ENCODE results near the gene PCDH9. TPM values are rescaled to one million over a fixed set of nuclear protein-coding genes. Genes with fewer than 3 reads are reported as not detected.

The PCDH9 gene
- total RNA-seq, 1 donor from 2014 or later: 14.7 TPM

DNA sequence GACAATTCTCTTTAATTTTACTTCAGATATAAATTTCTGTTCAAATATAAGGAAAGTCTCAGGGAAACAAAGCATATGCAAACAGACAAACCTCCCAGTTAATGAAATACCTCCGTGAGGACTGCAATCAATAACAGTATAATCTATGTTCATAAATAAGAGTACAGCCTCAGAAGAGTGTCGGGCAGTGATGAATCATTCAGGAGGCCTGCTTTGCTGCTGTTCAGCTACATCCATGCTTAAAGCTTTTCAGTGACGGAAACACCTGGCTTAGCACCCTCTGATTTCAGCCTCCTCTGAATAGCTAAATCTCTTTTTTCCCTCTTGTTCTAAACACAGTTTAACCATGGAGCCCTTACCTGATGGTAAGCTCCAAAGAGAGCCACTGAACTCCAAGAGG is 69.0 kb downstream of the PCDH9 start:
- Histone ChIP-seq H3K4me1 (peaks cover 6% of the 10 kb centered on the region), H3K27ac (replicated peaks) (no peak overlapping the region), H3K9me3 (replicated peaks) (no peaks in the 10 kb centered on the region), H3K27me3 (ENCODE audit: low read depth) (no peaks in the 10 kb centered on the region), H3K36me3 (no peaks in the 10 kb centered on the region), H3K4me3 (no peak overlapping the region)
- TF ChIP-seq, protein P1, sequence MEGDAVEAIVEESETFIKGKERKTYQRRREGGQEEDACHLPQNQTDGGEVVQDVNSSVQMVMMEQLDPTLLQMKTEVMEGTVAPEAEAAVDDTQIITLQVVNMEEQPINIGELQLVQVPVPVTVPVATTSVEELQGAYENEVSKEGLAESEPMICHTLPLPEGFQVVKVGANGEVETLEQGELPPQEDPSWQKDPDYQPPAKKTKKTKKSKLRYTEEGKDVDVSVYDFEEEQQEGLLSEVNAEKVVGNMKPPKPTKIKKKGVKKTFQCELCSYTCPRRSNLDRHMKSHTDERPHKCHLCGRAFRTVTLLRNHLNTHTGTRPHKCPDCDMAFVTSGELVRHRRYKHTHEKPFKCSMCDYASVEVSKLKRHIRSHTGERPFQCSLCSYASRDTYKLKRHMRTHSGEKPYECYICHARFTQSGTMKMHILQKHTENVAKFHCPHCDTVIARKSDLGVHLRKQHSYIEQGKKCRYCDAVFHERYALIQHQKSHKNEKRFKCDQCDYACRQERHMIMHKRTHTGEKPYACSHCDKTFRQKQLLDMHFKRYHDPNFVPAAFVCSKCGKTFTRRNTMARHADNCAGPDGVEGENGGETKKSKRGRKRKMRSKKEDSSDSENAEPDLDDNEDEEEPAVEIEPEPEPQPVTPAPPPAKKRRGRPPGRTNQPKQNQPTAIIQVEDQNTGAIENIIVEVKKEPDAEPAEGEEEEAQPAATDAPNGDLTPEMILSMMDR (IDR thresholded peaks at IDR 0.05; ENCODE audit: borderline replicate concordance): no peak
- intact Hi-C loops (cut with micrococcal nuclease): no loop called here
- no peak for DNase-seq

DNA sequence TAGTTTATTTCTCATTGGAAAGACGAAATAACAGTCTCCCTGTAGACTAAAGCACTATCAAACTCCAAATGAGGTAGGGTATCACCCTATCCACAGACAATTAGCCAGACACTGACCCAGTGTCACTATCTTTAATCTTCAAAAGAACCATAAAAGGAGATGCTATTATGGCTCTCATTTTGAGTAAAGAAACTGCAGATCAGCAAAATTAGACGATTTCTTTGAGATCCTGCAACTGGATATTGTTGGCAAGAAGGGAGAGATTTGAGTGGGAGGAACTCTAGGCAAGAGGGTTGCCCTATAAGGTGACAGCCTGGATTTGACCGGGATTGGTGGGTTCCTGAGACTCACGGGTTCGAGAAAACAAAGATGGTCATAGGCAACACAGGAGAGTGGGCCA is 71.2 kb downstream of the PCDH9 start:
- TF ChIP-seq, protein P1 (IDR thresholded peaks at IDR 0.05; ENCODE audit: borderline replicate concordance): no peak
- Histone ChIP-seq H3K9me3 (replicated peaks) (no peaks in the 10 kb centered on the region), H3K4me1 (peaks cover 6% of the 10 kb centered on the region), H3K36me3 (no peaks in the 10 kb centered on the region), H3K4me3 (no peak overlapping the region), H3K27ac (replicated peaks) (no peak overlapping the region), H3K27me3 (ENCODE audit: low read depth) (no peaks in the 10 kb centered on the region)
- no peak for DNase-seq
- intact Hi-C loops (cut with micrococcal nuclease): no loop called here

DNA sequence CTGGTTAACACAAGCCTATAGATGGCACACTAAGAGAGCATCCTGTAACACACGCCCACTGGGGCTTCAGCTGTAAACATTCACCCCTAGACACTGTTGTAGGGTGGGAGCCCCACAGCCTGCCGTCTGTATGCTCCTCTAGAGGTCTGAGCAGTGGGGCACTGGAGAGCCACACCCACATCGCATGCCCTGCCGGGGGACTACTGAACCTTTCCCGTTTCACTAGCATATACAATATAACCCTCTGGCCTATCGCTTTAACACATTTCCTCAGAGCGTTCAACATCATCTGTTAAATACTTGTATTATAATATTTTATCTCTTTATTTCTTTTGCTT is 73.4 kb downstream of the PCDH9 start:
- H3K27me3 ChIP-seq (ENCODE audit: low read depth): no peaks in the 10 kb centered on the region
- H3K4me3 ChIP-seq: no peak overlapping the region
- TF ChIP-seq, protein P1 (IDR thresholded peaks at IDR 0.05; ENCODE audit: borderline replicate concordance): no peak
- no peaks in the 10 kb centered on the region for H3K36me3 ChIP-seq
- no peaks in the 10 kb centered on the region for H3K4me1 ChIP-seq
- intact Hi-C loops (cut with micrococcal nuclease): no loop called here
- no peaks in the 10 kb centered on the region for H3K9me3 ChIP-seq (replicated peaks)
- no peak overlapping the region for H3K27ac ChIP-seq (replicated peaks)
- no peak for DNase-seq

DNA sequence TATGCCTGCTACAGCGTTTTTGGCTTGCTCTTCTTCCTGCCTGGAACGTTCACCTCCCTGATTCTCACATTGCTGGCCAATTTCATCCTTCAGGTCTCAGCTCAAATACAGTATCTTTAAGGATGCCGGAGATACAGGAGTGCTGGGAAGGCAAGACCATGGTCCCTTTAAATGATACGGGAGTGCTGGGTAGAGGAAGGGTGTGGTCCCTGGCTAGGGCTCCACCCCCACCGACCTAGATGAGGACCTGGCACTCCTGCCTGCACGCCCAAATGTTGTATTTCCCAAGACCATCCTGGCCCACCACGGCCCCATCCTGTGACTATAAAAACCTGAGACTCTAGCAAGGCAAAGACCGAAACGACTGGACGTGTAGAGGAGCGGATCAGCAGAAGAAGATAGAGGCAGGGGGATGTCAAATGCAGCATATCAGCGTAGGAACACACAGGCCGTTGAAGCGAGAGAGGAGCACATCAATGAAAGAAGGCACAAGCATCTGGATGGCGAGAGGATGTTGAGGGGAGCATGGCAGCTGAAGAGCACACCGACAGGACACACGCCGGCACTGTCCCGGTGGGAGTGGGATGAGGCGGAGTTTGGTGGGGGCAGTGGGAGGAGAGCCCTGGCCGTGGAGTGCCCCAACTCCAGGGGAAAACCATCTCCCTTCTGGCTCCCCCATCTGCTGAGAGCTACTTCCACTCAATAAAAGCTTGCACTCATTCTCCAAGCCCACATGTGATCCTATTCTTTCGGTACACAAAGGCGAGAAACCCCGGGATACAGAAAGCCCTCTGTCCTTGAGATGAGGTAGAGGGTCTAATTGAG is 74.0 kb downstream of the PCDH9 start:
- no peak overlapping the region for H3K27ac ChIP-seq (replicated peaks)
- H3K4me1 ChIP-seq: no peaks in the 10 kb centered on the region
- H3K36me3 ChIP-seq: no peaks in the 10 kb centered on the region
- no peak for DNase-seq
- TF ChIP-seq, protein P1 (IDR thresholded peaks at IDR 0.05; ENCODE audit: borderline replicate concordance): no peak
- no peak overlapping the region for H3K4me3 ChIP-seq
- H3K27me3 ChIP-seq (ENCODE audit: low read depth): no peaks in the 10 kb centered on the region
- H3K9me3 ChIP-seq (replicated peaks): no peaks in the 10 kb centered on the region
- intact Hi-C loops (cut with micrococcal nuclease): no loop called here

DNA sequence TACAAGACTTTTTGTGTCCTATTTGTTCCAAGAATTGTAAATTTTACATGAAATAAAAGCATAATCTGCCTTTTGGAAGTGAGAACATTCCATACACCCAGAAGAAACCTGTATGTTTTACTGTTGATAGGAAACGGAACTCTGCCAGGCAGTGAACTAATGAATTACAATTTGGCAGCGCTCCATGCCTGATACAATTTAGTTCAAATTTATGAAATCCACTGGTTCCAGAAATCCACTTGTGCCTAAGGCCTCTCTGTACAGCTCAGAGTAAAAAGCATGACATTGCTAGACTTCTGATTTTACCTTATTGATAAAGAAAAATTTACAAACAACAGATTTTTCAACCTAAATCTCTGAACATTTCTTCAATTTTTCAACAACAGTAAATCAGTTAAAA is 78.1 kb downstream of the PCDH9 start:
- H3K4me1 ChIP-seq: peaks cover 19% of the 10 kb centered on the region
- intact Hi-C loops (cut with micrococcal nuclease): no loop called here
- DNase-seq: no peak
- no peaks in the 10 kb centered on the region for H3K27me3 ChIP-seq (ENCODE audit: low read depth)
- H3K9me3 ChIP-seq (replicated peaks): no peaks in the 10 kb centered on the region
- no peaks in the 10 kb centered on the region for H3K36me3 ChIP-seq
- TF ChIP-seq, protein P1 (IDR thresholded peaks at IDR 0.05; ENCODE audit: borderline replicate concordance): no peak
- H3K27ac ChIP-seq (replicated peaks): no peak overlapping the region
- no peak overlapping the region for H3K4me3 ChIP-seq
